NCI-H146 treated with DMSO at 0.1 percent for 48 hours (cell line): ENCODE data around the gene DNAH17.

Source experiments
- DNase-seq: peaks from one replicate; lab custom pipeline; 2025; ENCODE audit not compliant: unreplicated experiment; lab: John Stamatoyannopoulos, UW

Gene DNAH17

GRCh38 chr17:78396441-78397337, 180.5 kb downstream of the DNAH17 start:
- no peak for DNase-seq

- no peak for DNase-seq
Measured at GRCh38 chr17:78395155-78395554, 182.0 kb downstream of the DNAH17 start.

- DNase-seq = peak; percentile 99
Measured at GRCh38 chr17:78394209-78394608, 183.0 kb downstream of the DNAH17 start.

DNA sequence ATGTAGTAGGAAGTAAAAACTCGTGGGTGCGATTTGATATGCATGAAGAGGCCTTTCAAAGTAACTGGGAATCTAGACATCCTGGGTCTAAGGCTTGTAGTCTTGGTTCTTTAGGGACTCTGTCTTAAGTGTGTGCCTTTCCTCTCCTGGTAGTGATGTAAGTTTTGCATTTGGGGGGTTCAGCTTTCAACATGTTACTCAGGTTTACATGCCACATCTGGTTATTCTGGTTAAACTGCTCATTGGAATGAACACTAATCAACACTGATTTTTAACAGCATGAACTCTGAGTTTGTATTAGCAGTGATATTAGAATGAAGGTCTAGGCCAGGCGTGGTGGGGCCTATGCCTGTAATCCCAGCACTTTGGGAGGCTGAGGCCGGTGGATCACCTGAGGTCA, 183.6 kb downstream of the DNAH17 start:
- DNase-seq = no peak

GRCh38 chr17:78392295-78392694, 184.9 kb downstream of the DNAH17 start:
- DNase-seq = no peak

- no peak for DNase-seq
Measured at GRCh38 chr17:78391843-78392242, 185.4 kb downstream of the DNAH17 start.

- DNase-seq = no peak
Measured at GRCh38 chr17:78391051-78391431, 186.2 kb downstream of the DNAH17 start.

DNA sequence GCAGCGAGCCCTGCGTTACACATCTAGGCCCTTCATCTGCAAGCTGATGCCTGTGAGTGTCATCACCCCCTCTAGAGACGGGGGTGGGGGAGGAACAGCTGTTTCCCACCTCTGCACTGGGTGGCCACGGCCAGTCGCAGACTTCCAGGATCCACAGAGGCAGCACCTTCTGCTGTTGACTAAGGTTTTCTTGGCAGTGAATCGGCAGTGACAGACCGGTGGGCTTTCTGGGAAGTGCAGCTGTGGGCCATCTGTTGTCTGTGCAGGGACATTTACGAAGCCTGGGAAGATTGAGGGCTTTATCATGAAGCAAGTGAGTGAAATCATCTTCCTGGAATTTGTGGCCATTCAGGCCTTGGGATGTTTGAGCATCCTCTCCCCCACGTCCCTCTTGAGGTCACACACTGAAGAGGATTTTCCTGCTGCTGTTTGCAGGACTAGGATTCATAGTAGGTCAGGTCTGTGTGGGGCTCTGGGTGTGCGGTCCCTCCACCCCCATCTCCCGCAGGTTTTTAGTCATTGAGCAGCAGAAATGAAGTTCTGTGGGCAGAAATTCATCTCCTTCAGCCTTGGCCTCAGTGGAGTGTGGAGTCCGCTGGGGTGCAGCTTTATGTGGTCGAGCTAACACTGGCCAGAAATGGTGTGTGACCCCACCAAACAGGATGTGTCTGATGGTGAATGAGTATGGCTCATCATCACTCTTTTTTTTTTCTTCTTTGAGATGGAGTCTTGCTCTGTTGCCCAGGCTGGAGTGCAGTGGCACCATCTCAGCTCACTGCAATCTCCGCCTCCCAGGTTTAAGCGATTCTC, 186.8 kb downstream of the DNAH17 start:
- DNase-seq = no peak

- no peak for DNase-seq
Measured at GRCh38 chr17:78387977-78388941, 188.9 kb downstream of the DNAH17 start.

- DNase-seq = no peak
Measured at GRCh38 chr17:78384479-78385175, 192.6 kb downstream of the DNAH17 start.

GRCh38 chr17:78383725-78384471, 193.3 kb downstream of the DNAH17 start:
- DNase-seq = no peak

GRCh38 chr17:78381601-78382232, 195.5 kb downstream of the DNAH17 start:
- no peak for DNase-seq

- DNase-seq = no peak
Measured at GRCh38 chr17:78380370-78380769, 196.8 kb downstream of the DNAH17 start.

- DNase-seq = no peak
Measured at GRCh38 chr17:78379131-78379491, 198.1 kb downstream of the DNAH17 start.

DNA sequence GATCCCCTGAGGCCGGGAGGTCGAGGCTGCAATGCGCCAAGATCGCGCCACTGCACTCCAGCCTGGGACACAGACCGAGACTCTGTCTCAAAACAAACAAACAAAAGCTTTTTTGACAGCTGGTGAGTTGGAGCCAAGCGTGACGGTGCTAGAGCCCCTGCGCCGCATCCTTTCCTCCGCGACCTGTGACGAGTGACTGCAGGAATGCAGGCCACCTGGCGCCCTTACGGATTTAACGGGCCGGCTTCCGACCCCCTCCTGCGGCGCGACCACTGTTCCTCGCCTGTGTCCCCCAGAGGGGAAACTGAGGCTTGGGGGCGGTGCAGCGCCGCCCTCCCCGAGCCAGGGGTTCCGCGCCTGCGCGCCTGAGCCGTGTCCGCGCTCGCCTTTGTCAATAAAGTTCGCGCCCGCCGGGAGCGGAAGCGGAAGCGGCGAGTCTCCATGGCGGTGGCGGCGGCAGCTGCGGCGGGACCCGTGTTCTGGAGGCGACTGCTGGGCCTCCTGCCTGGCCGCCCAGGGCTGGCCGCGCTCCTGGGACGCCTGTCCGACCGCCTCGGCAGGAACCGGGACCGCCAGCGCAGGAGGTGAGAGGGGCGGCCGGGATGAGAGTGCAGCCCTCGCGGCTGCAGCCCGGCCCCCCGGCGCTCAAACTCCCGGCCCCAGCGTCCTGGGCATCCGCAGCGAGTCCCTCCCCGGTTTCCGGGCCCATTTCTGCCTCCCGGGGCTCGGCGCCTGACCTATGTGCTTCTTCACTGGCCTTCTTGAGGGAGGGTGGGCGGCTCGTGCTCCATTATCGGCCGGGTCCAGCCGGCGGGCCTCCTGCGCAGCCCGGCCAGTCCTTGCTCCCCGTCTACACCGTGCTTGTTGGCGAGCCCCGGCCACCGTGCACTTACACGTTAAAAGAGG, 198.7 kb downstream of the DNAH17 start, which contains the start of gene PGS1:
Gene PGS1, plus strand, starts transcription at position 425 of the 906 bp plus-strand sequence. Its CDS starts 17 bp downstream, at position 442.
- DNase-seq = peak; percentile 9

GRCh38 chr17:78377858-78378224, 199.4 kb downstream of the DNAH17 start:
- DNase-seq = no peak

DNA sequence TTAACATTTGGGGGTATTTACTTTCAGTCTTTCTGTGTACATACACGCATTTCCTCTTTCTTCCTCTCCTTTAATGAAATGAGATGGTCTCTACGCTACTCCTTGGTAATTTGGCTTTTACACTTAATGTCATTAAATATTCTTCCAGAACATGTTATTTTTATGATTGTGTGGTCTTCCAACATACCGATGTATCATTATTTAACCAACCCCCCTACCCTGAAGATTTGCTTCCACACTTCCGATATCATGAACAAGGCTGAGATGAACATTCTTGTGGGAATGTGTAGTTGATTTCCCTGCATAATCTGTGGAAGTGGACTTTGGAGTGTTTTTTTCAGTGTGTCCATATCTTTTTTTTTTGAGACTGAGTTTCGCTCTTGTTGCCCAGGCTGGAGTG, 201.0 kb downstream of the DNAH17 start:
- no peak for DNase-seq
